SK-N-MC (cell line): Measurements from ENCODE around the gene CRYGB.
"Not testable (repeated sequence)": the region's sequence is repeated elsewhere in the genome, so short reads cannot be mapped to it uniquely, and the experiment has no call there.

Experiments
- DNase-seq: peaks from one replicate; pipeline ENCODE4 v3.0.0-alpha.2; 2011; ENCODE audit warnings: low read depth, low spot score
- H3K27ac ChIP-seq: fragments of 200-600 bp; sonication (generic); 2 replicates; pipeline ENCODE4 v1.5.1; 2016; ENCODE audit warnings: mixed run types
- H3K36me3 ChIP-seq: fragments of 200-600 bp; sonication (generic); 2 replicates; pipeline ENCODE4 v1.6.1; 2017; ENCODE audit warnings: antibody characterized with exemption, low read length, mixed read lengths; ENCODE audit not compliant: insufficient read depth
- H3K4me3 ChIP-seq: fragments of 200-600 bp; sonication (generic); 2 replicates; pipeline ENCODE4 v1.5.1; 2016
- H3K9ac ChIP-seq: fragments of 200-600 bp; sonication (generic); 2 replicates; pipeline ENCODE4 v1.8.0; 2017; ENCODE audit warnings: mixed run types, mixed read lengths; ENCODE audit not compliant: insufficient read length
- H3K9me3 ChIP-seq: fragments of 200-600 bp; sonication (generic); 2 replicates; pipeline ENCODE4 v1.6.1; 2017; ENCODE audit warnings: low read depth, mild to moderate bottlenecking, antibody characterized with exemption, low read length, moderate library complexity, mixed read lengths
- EZH2 ChIP-seq: fragments of 200-600 bp; sonication (generic); IDR thresholded peaks from one replicate; pipeline ENCODE4 v1.6.1; 2017; ENCODE audit warnings: antibody characterized with exemption
- FOXP2 ChIP-seq: optimal IDR thresholded peaks from 2 replicates; pipeline ENCODE3; 2011; ENCODE audit warnings: mild to moderate bottlenecking, moderate library complexity; ENCODE audit not compliant: insufficient read depth; ENCODE audit errors: extremely low read length, control extremely low read depth
- POLR2AphosphoS5 ChIP-seq: IDR thresholded peaks from 2 replicates; pipeline ENCODE4 v1.6.1; 2012; ENCODE audit warnings: mild to moderate bottlenecking, low read depth, low read length, borderline replicate concordance

CRYGB gene

GRCh38 chr2:208103616-208104015, 42.3 kb downstream of the CRYGB start:
- Histone ChIP-seq H3K9me3 (no peaks in the 10 kb centered on the region), H3K36me3 (no peaks in the 10 kb centered on the region), H3K4me3 (no peak overlapping the region), H3K27ac (no peak overlapping the region), H3K9ac (no peak overlapping the region)
- no peak for DNase-seq
- TF ChIP-seq FOXP2 (no peak), POLR2AphosphoS5 (no peak), EZH2 (no peak)

GRCh38 chr2:208101716-208102631, 44.0 kb downstream of the CRYGB start:
- TF ChIP-seq POLR2AphosphoS5, result no peak
- no peak for TF ChIP-seq EZH2
- TF ChIP-seq FOXP2, result no peak
- Histone ChIP-seq H3K9ac (no peak overlapping the region), H3K4me3 (no peak overlapping the region), H3K27ac (no peak overlapping the region), H3K9me3 (no peaks in the 10 kb centered on the region), H3K36me3 (no peaks in the 10 kb centered on the region)
- DNase-seq, result no peak

GRCh38 chr2:208099682-208100470, 46.1 kb downstream of the CRYGB start:
- H3K9me3 ChIP-seq, result no peaks in the 10 kb centered on the region
- TF ChIP-seq EZH2 (no peak), FOXP2 (no peak), POLR2AphosphoS5 (no peak)
- no peak overlapping the region for H3K4me3 ChIP-seq
- H3K27ac ChIP-seq, result no peak overlapping the region
- no peak overlapping the region for H3K9ac ChIP-seq
- no peak for DNase-seq
- H3K36me3 ChIP-seq, result no peaks in the 10 kb centered on the region

- H3K4me3 ChIP-seq, H3K9me3 ChIP-seq, DNase-seq, H3K9ac ChIP-seq, H3K27ac ChIP-seq, H3K36me3 ChIP-seq: not testable (repeated sequence)
Observed at GRCh38 chr2:208098701-208099100, 47.3 kb downstream of the CRYGB start.

- H3K36me3 ChIP-seq, result no peaks in the 10 kb centered on the region
- H3K4me3 ChIP-seq, result no peak overlapping the region
- no peak for DNase-seq
- H3K9ac ChIP-seq, result no peak overlapping the region
- no peak overlapping the region for H3K27ac ChIP-seq
- no peaks in the 10 kb centered on the region for H3K9me3 ChIP-seq
- no peak for TF ChIP-seq EZH2
- no peak for TF ChIP-seq POLR2AphosphoS5
- no peak for TF ChIP-seq FOXP2
Observed at GRCh38 chr2:208098267-208098666, 47.7 kb downstream of the CRYGB start.

GRCh38 chr2:208097801-208098200, 48.2 kb downstream of the CRYGB start:
- Histone ChIP-seq H3K36me3 (no peaks in the 10 kb centered on the region), H3K27ac (no peak overlapping the region), H3K9me3 (no peaks in the 10 kb centered on the region), H3K4me3 (no peak overlapping the region), H3K9ac (no peak overlapping the region)
- DNase-seq, result no peak
- TF ChIP-seq FOXP2 (no peak), EZH2 (no peak), POLR2AphosphoS5 (no peak)

GRCh38 chr2:208097313-208097712, 48.6 kb downstream of the CRYGB start:
- no peaks in the 10 kb centered on the region for H3K9me3 ChIP-seq
- no peak for DNase-seq
- H3K9ac ChIP-seq, result no peak overlapping the region
- H3K4me3 ChIP-seq, result no peak overlapping the region
- H3K27ac ChIP-seq, result no peak overlapping the region
- no peaks in the 10 kb centered on the region for H3K36me3 ChIP-seq
- TF ChIP-seq POLR2AphosphoS5 (no peak), FOXP2 (no peak), EZH2 (no peak)

- Histone ChIP-seq H3K9me3 (no peaks in the 10 kb centered on the region), H3K9ac (no peak overlapping the region), H3K27ac (no peak overlapping the region), H3K4me3 (no peak overlapping the region), H3K36me3 (no peaks in the 10 kb centered on the region)
- no peak for DNase-seq
- TF ChIP-seq POLR2AphosphoS5, result no peak
- no peak for TF ChIP-seq EZH2
- no peak for TF ChIP-seq FOXP2
Observed at GRCh38 chr2:208096080-208096479, 49.9 kb downstream of the CRYGB start.

GRCh38 chr2:208093128-208093527, 52.8 kb downstream of the CRYGB start:
- TF ChIP-seq EZH2, result no peak
- no peak for DNase-seq
- Histone ChIP-seq H3K36me3 (no peaks in the 10 kb centered on the region), H3K27ac (no peak overlapping the region), H3K4me3 (no peak overlapping the region), H3K9me3 (no peaks in the 10 kb centered on the region), H3K9ac (no peak overlapping the region)
